Urothelium cell line (cell line): ENCODE measurements around the gene S100A5.

ENCODE experiments used
- DNase-seq: peaks from one replicate; pipeline ENCODE4 v3.0.0; 2011; ENCODE audit warnings: low spot score, mixed read lengths
- FAIRE-seq: peaks from 2 replicates; lab custom pipeline; 2011; peaks lifted over from hg19 to GRCh38; lab: Jason Lieb, UNC

S100A5 gene

GRCh38 chr1:153548722-153549688 is 8.3 kb upstream of the S100A5 start, which contains the start of gene S100A3:
S100A3 (minus strand) TSS chr1:153549258; CDS start chr1:153548485, 773 bp downstream.
- no peak for FAIRE-seq
- DNase-seq, result peak; percentile 78

GRCh38 chr1:153547560-153548551 is 7.1 kb upstream of the S100A5 start:
- DNase-seq, result no peak
- no peak for FAIRE-seq

GRCh38 chr1:153546796-153547559 is 6.2 kb upstream of the S100A5 start:
- FAIRE-seq (no peak), DNase-seq (no peak)

GRCh38 chr1:153546371-153546770 is 5.6 kb upstream of the S100A5 start:
- FAIRE-seq (no peak), DNase-seq (no peak)

- FAIRE-seq (no peak), DNase-seq (peak; percentile 94)
These were observed 4.6 kb upstream of the S100A5 start, which contains the start of gene S100A4 for GRCh38 chr1:153545067-153546055. S100A4 (minus strand) TSS chr1:153545806; CDS start chr1:153544794, 1,012 bp downstream.

GRCh38 chr1:153544453-153545066 is 3.8 kb upstream of the S100A5 start:
- FAIRE-seq (no peak), DNase-seq (no peak)

GRCh38 chr1:153543736-153544135 is 3.0 kb upstream of the S100A5 start:
- FAIRE-seq, result no peak
- DNase-seq, result no peak

- FAIRE-seq (no peak), DNase-seq (no peak)
These were observed 2.4 kb upstream of the S100A5 start for GRCh38 chr1:153542956-153543711.

GRCh38 chr1:153541641-153542590 is 1.2 kb upstream of the S100A5 start:
- FAIRE-seq, result no peak
- no peak for DNase-seq

- DNase-seq, result no peak
- no peak for FAIRE-seq
These were observed 1.2 kb downstream of the S100A5 start for GRCh38 chr1:153539395-153540093.

GRCh38 chr1:153538315-153538821 is 2.4 kb downstream of the S100A5 start:
- no peak for DNase-seq
- no peak for FAIRE-seq

- no peak for FAIRE-seq
- DNase-seq, result no peak
These were observed 3.4 kb downstream of the S100A5 start for GRCh38 chr1:153537376-153537730.

- no peak for FAIRE-seq
These were observed 3.9 kb downstream of the S100A5 start for GRCh38 chr1:153536671-153537375.

GRCh38 chr1:153536012-153536670 is 4.6 kb downstream of the S100A5 start:
- DNase-seq, result peak; percentile 55
- no peak for FAIRE-seq

More at GRCh38 chr1:153536671-153537375, 3.9 kb downstream of the S100A5 start:
- no peak for DNase-seq
